DMS114 treated with DMSO at 0.1 percent for 48 hours (cell line): ENCODE measurements around the gene PIGU.
"Not testable (repeated sequence)": the region's sequence is repeated elsewhere in the genome, so short reads cannot be mapped to it uniquely, and the experiment has no call there.

Source experiments
- DNase-seq: peaks from one replicate; lab custom pipeline; 2025; ENCODE audit not compliant: unreplicated experiment; lab: John Stamatoyannopoulos, UW

The PIGU gene

GRCh38 chr20:34624629-34625028 lies 52.3 kb downstream of the PIGU start:
- no peak for DNase-seq

GRCh38 chr20:34622821-34623451 lies 54.0 kb downstream of the PIGU start:
- no peak for DNase-seq

- no peak for DNase-seq
Measured at GRCh38 chr20:34621383-34622367, 55.2 kb downstream of the PIGU start.

DNA sequence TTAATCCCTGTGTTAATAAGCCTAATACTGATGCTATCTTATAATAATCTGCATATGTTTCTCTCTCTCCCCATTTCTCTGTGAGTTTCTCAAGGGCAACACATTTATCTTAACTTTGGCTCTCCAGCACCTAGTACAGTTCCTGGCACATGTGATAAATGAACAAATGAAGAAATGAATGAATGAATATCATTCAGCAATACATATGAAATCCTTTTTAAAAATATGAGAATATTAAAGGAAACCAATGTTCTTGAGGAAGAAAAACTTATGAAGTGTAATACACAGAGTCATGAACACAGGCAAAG lies 55.9 kb downstream of the PIGU start:
- DNase-seq = no peak

GRCh38 chr20:34618676-34619075 lies 58.2 kb downstream of the PIGU start:
- DNase-seq = no peak

- not testable (repeated sequence) for DNase-seq
Measured at GRCh38 chr20:34616913-34617312, 60.0 kb downstream of the PIGU start.

DNA sequence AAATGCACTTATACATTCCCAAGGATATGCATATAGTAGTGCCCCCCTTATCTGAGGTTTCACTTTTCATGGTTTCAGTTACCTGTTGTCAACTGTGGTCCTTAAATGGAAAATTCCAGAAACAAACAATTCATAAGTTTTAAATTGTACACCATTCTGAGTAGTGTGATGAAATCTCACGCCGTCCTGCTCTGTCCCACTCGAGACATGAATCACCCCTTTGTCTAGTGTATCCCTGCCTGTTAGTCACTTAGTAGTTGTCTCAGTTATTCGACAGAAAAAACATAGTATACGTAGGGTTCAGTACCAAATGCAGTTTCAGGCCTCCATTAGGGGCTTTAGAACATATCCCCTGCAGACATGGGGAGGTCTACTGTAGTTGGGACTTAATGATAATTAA lies 61.4 kb downstream of the PIGU start:
- DNase-seq = no peak

DNA sequence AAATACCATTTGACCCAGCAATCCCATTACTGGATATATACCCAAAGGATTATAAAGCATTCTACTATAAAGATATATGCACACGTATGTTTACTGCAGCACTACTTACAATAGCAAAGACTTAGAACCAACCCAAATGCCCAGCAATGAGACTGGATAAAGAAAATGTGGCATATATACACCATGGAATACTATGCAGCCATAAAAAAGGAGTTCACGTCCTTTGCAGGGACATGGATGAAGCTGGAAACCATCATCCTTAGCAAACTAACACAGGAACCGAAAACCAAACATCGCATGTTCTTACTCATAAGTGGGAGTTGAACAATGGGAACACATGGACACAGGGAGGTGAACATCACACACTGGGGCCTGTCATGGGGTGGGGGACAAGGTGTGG lies 64.9 kb downstream of the PIGU start:
- not testable (repeated sequence) for DNase-seq

GRCh38 chr20:34607066-34607465 lies 69.8 kb downstream of the PIGU start:
- DNase-seq = no peak

- DNase-seq = no peak
Measured at GRCh38 chr20:34604980-34605788, 71.7 kb downstream of the PIGU start.

GRCh38 chr20:34600892-34601653 lies 75.8 kb downstream of the PIGU start:
- DNase-seq = no peak

- DNase-seq = no peak
Measured at GRCh38 chr20:34595377-34596184, 81.3 kb downstream of the PIGU start.

DNA sequence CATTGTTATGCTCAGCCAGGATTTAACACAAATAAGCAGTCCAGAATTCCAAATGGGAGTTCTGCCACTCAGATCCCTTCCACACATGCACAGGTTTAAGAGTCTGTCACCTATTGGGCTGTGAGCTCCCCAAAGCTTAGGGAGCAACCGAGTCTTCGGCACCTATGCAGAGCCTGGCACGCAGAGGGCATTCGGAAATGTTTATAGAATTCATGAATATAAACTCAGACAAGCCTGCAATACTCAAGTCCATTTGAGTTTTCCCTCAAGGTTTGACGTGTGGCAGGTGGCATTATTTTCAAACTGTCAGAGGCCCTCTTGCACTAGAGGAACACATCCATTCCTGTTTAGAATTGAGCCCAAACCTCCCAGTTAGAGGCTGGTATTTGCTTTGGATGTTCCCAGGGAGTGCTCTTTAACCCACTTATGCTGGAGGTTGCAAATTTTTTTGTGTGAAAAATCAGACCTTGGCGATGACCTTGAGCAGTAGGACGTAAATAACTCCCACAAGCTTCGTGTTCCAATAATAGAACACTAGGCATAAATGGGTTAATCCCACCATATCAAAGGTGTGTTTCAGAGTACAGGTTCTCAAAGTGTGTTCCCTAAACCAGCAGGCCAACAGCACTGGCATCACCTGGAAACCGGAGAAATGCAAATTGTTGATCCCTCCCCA lies 90.3 kb downstream of the PIGU start:
- no peak for DNase-seq

DNA sequence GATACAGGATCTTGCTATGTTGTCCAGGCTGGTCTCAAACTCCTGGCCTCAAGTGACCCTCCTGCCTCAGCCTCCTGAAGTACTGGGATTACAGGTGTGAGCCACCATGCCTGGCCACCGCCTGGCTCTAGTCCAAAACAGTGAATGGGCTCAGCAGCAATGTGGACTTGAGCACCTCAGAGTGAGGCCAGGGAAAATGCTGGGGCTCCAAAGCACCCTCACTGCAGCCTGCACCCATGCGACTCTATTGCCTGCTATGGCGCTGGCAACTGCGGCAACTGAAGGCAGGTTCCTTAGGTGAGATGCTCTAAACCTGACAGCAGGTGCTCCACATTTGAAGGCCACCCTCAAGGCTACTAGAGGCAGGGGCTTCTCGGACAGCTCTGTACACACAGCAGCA lies 91.9 kb downstream of the PIGU start:
- DNase-seq = no peak

DNA sequence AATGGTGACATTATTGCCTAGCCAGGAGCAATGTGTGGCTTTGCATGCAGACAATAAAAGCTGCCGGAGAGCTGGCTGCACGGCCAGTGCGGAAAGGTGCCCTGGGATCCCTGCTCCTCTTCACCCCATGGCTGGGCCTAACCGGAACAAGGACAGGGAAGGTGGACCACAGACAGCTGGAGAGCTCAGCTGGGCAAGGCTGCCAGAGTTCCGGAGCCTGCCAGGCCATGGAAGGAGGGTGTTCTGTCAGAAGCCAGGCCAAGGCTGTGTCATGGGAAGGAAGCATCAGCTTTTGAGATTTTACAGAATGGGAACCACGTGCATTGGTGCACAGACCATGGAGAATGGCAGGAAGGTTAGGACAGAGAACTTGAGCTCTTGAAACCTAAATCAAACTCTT lies 93.3 kb downstream of the PIGU start:
- no peak for DNase-seq

DNA sequence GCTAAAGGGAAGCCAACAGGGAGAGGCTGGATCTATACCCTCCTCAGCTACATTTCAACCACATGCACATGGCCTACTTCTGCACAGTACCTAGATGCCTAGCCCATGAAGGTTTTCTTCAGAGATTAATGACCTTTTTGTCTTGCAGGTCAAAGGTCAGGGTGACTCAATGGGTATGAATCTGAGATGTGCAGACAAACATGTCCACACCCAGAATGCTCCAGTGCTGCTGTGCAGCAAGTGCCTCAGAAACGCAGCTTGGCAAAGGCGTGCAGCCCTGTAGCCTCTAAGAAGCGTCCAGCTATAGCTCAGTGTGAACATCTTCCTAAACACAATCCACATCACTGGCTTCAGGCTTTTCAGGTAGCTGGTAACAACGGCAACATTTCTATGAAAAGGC lies 94.0 kb downstream of the PIGU start:
- no peak for DNase-seq

GRCh38 chr20:34582221-34582620 lies 94.7 kb downstream of the PIGU start:
- DNase-seq = no peak

- no peak for DNase-seq
Measured at GRCh38 chr20:34581341-34582184, 95.3 kb downstream of the PIGU start.
